NT2/D1 (cell line): ENCODE results near the gene TMPRSS9.

Source experiments
- DNase-seq: peaks from one replicate; pipeline ENCODE4 v3.0.0-alpha.2; 2011; ENCODE audit warnings: low read depth, low spot score
- H3K27me3 ChIP-seq: 2 replicates; pipeline ENCODE4 v1.6.0; 2011; ENCODE audit warnings: mild to moderate bottlenecking; ENCODE audit not compliant: insufficient read length, insufficient read depth
- H3K36me3 ChIP-seq: 2 replicates; pipeline ENCODE4 v1.6.1; 2011; ENCODE audit warnings: mild to moderate bottlenecking, low read length, mixed read lengths; ENCODE audit not compliant: insufficient read depth, insufficient read length
- H3K4me1 ChIP-seq: 2 replicates; pipeline ENCODE4 v1.5.1; 2011; ENCODE audit not compliant: insufficient read depth, insufficient read length
- H3K4me3 ChIP-seq: 2 replicates; pipeline ENCODE4 v1.5.1; 2011; ENCODE audit warnings: low read depth; ENCODE audit not compliant: insufficient read length
- H3K9ac ChIP-seq: 2 replicates; pipeline ENCODE4 v1.6.0; 2011; ENCODE audit warnings: low read depth; ENCODE audit not compliant: insufficient read length
- H3K9me3 ChIP-seq: 2 replicates; pipeline ENCODE4 v1.5.1; 2011; ENCODE audit warnings: mild to moderate bottlenecking, low read length; ENCODE audit not compliant: insufficient read depth
- SUZ12 ChIP-seq: IDR thresholded peaks from 2 replicates; pipeline ENCODE4 v1.6.1; 2011; ENCODE audit not compliant: insufficient read length, insufficient read depth; ENCODE audit errors: extremely low read depth
- YY1 ChIP-seq: IDR thresholded peaks from 2 replicates; pipeline ENCODE4 v1.6.1; 2011; ENCODE audit not compliant: insufficient read length, insufficient read depth
- ZNF274 ChIP-seq: IDR thresholded peaks from 2 replicates; pipeline ENCODE4 v1.6.1; 2011; ENCODE audit warnings: mild to moderate bottlenecking, low read depth, low read length

Gene TMPRSS9

DNA sequence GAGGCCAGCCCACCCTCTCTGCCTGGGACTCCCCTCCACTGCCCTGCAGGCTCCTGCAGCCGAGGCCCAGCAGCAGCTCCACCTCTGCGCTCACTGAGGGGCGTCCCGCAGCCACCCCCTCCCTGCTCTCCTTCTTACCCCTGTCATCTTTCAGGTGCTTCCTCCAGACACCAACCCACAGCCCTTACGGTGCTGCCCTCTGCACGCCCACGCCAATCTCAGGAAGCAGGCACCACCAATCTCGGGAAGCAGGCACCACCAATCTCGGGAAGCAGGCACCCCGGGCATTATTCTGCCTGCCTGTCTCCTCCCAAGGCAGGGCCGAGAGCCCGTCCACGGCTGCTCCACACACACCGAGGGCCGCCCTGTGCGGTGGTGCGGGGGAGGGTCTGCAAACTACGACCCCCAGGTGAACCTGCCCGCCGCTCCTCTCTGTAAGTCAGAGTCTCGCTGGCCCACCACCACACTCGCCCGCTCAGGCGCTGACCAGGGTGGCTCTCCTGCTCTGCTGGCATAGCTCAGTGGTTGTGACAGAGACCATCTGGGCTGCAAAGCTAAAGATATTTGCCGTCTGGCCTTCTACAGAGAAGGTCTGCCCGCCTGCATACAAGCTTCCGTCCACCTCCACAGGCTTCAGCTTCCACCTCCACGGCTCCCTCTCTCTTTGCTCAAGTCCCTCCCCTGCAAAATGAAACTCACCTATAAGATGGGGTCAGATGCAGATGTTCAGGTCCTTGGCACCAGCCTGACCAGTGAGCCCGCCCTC is 34.6 kb upstream of the TMPRSS9 start:
- peaks cover 63% of the 10 kb centered on the region for H3K36me3 ChIP-seq
- H3K4me3 ChIP-seq = no peak overlapping the region
- H3K9ac ChIP-seq = no peak overlapping the region
- no peaks in the 10 kb centered on the region for H3K9me3 ChIP-seq
- TF ChIP-seq YY1 = no peak
- no peak for TF ChIP-seq SUZ12
- TF ChIP-seq ZNF274 = no peak
- peaks cover 11% of the 10 kb centered on the region for H3K4me1 ChIP-seq
- no peak for DNase-seq
- H3K27me3 ChIP-seq = no peaks in the 10 kb centered on the region

GRCh38 chr19:2326699-2327360 is 33.2 kb upstream of the TMPRSS9 start:
- Histone ChIP-seq H3K27me3 (no peaks in the 10 kb centered on the region), H3K4me3 (no peak overlapping the region), H3K9ac (no peak overlapping the region), H3K9me3 (no peaks in the 10 kb centered on the region), H3K4me1 (peaks cover 20% of the 10 kb centered on the region), H3K36me3 (peaks cover 54% of the 10 kb centered on the region)
- TF ChIP-seq ZNF274 (no peak), SUZ12 (no peak), YY1 (no peak)
- no peak for DNase-seq

GRCh38 chr19:2327773-2328400 is 32.2 kb upstream of the TMPRSS9 start:
- DNase-seq = peak; percentile 68
- H3K9ac ChIP-seq = peak overlapping the region; percentile 100
- no peak for TF ChIP-seq SUZ12
- no peak for TF ChIP-seq ZNF274
- no peak for TF ChIP-seq YY1
- peaks cover 24% of the 10 kb centered on the region for H3K4me1 ChIP-seq
- no peaks in the 10 kb centered on the region for H3K9me3 ChIP-seq
- H3K27me3 ChIP-seq = no peaks in the 10 kb centered on the region
- peaks cover 45% of the 10 kb centered on the region for H3K36me3 ChIP-seq
- peak overlapping the region; percentile 99 for H3K4me3 ChIP-seq

DNA sequence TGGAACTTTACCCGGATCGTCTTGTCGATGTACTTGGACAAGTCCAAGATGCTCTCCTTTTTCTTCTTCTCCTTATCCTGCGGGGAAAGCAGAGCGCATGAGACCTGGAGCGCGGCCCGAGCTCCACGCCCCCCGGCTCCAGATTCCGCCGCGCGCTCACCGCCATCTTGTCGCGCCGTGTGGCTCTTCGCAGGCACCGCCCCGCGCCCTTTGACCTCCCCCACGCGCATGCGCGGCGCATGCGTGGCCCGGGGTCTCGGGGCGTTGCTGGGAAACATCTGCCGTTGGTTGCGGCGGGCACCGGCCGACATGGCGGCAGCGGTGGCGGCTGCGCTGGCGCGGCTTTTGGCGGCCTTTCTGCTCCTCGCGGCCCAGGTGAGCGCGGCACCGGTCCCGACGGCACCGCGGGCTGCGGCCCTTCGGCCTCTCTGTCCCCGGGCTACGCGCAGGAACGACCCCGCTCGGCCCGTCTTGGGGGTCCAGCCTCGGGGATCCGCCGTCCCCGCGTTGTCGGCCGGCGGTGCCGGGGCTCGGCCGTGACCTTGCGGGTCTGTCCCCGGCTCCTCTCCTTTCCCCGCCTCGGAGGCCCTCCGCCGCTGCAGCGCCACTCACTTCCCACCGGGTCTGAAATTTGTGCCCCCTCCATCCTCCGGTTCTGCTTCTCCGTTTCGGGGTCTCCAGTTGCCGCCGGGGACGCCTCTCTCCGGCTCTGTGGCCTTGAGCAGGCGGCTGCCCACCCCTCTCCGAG is 31.5 kb upstream of the TMPRSS9 start, which contains the start of the genes LSM7 and SPPL2B:
Gene LSM7 (minus strand): TSS at position 186 of the 748 bp plus-strand sequence. CDS start 20 bp downstream, at position 166.
Gene SPPL2B (plus strand): TSS at position 284 of the 748 bp plus-strand sequence. CDS start 26 bp downstream, at position 310.
- Histone ChIP-seq H3K4me3 (peak within 1 kb of the TSS; percentile 99), H3K27me3 (no peaks in the 10 kb centered on the region), H3K4me1 (peaks cover 24% of the 10 kb centered on the region), H3K9ac (peak within 1 kb of the TSS; percentile 100), H3K36me3 (peaks cover 40% of the 10 kb centered on the region), H3K9me3 (no peaks in the 10 kb centered on the region)
- DNase-seq = peak; percentile 79
- TF ChIP-seq YY1 (peak; percentile 84), SUZ12 (no peak)

GRCh38 chr19:2329149-2329478 is 31.0 kb upstream of the TMPRSS9 start:
- Histone ChIP-seq H3K4me3 (peak overlapping the region; percentile 99), H3K9ac (peak overlapping the region; percentile 100), H3K36me3 (peaks cover 39% of the 10 kb centered on the region), H3K27me3 (no peaks in the 10 kb centered on the region), H3K9me3 (no peaks in the 10 kb centered on the region), H3K4me1 (peaks cover 26% of the 10 kb centered on the region)
- no peak for TF ChIP-seq SUZ12
- TF ChIP-seq YY1 = no peak
- TF ChIP-seq ZNF274 = no peak
- no peak for DNase-seq

DNA sequence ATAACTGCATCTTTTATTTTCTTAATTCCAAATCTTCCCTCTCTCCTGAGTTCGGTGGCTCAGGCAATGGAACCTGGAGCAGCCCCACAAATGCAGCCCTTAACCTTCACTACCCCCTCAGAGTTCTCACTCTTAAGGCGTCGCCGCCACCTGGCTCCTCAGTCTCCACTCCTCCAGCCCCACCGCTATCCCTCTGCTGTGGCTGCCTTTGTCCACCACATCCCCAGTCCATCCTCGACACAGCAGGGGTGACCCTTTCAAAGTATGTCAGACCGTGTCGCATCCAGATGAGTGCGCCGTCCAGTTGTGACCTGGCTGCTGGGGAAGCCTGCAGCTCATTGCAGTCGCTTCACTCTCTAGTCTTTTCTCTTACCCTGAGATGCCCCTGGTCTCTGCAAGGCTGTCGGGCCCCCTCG is 30.6 kb upstream of the TMPRSS9 start:
- DNase-seq = no peak
- peaks cover 26% of the 10 kb centered on the region for H3K4me1 ChIP-seq
- H3K9ac ChIP-seq = peak overlapping the region; percentile 100
- H3K27me3 ChIP-seq = no peaks in the 10 kb centered on the region
- peaks cover 39% of the 10 kb centered on the region for H3K36me3 ChIP-seq
- TF ChIP-seq ZNF274 = no peak
- no peak for TF ChIP-seq SUZ12
- no peak for TF ChIP-seq YY1
- peak overlapping the region; percentile 99 for H3K4me3 ChIP-seq
- H3K9me3 ChIP-seq = peaks cover 2% of the 10 kb centered on the region; the same call in 1 of the 2 replicates
